K562 (cell line): Measurements from ENCODE around the gene SMARCB1. TPM values are rescaled to one million over a fixed set of nuclear protein-coding genes. Genes with fewer than 3 reads are reported as not detected.

Experiments used
- BRD4 ChIP-seq: fragments of 200-600 bp; sonication (generic); IDR thresholded peaks from 2 replicates; pipeline ENCODE4 v1.6.1; 2017; ENCODE audit warnings: inconsistent platforms
- CTCFL ChIP-seq: IDR thresholded peaks from 2 replicates; pipeline ENCODE4 v1.6.1; 2011; ENCODE audit warnings: borderline replicate concordance, low read depth, mild to moderate bottlenecking, moderate library complexity, low read length; ENCODE audit not compliant: insufficient read depth, poor library complexity, severe bottlenecking
- FOXA3 ChIP-seq, 2 experiments: fragments of 450-650 bp in 1 of 2; sonication (generic) in 1 of 2; formaldehyde crosslinking; IDR thresholded peaks in 1 of 2; conservative IDR thresholded peaks in 1 of 2; 2 replicates each; pipeline versions ENCODE4 v1.4.0 to v1.8.0; 2020 to 2022; ENCODE audit warnings: mild to moderate bottlenecking in 2 of 2, missing genetic modification reagents in 1 of 2
- MCM2 ChIP-seq: fragments of 450-650 bp; IDR thresholded peaks from 2 replicates; pipeline ENCODE4 v1.6.1; 2017; ENCODE audit warnings: low read depth, mild to moderate bottlenecking
- PKNOX1 ChIP-seq: fragments of 450-650 bp; IDR thresholded peaks from 2 replicates; pipeline ENCODE4 v1.6.1; 2016
- POLR2G ChIP-seq: fragments of 200-400 bp; formaldehyde crosslinking; IDR thresholded peaks from 2 replicates; pipeline ENCODE4 v1.6.1; 2017; ENCODE audit warnings: low read depth, mild to moderate bottlenecking, antibody characterized with exemption, low read length, moderate library complexity
- SIRT6 ChIP-seq: IDR thresholded peaks from one replicate; pipeline ENCODE4 v1.6.1; 2012; ENCODE audit warnings: low read depth, mild to moderate bottlenecking, control low read depth, inconsistent platforms, low read length, moderate library complexity
- TFAP4 ChIP-seq: sonication (generic); formaldehyde crosslinking; IDR thresholded peaks from 2 replicates; pipeline ENCODE4 v1.8.0; 2022; ENCODE audit warnings: missing genetic modification reagents, mild to moderate bottlenecking, moderate library complexity, borderline replicate concordance
- ZKSCAN8 ChIP-seq: fragments of 200-800 bp; sonication (Bioruptor generic); IDR thresholded peaks from 2 replicates; pipeline ENCODE4 v1.6.1; 2016; ENCODE audit warnings: missing genetic modification characterization, missing compliant biosample characterization
- ZNF274 ChIP-seq: IDR thresholded peaks from 2 replicates; pipeline ENCODE4 v1.6.1; 2011; ENCODE audit warnings: low read depth, mild to moderate bottlenecking, low read length, moderate library complexity, borderline replicate concordance
- ZNF717 ChIP-seq: fragments of 250-450 bp; sonication (Bioruptor Pico); IDR thresholded peaks from 2 replicates; pipeline ENCODE4 v1.5.0; 2021
- polyA plus RNA-seq, 8 experiments: library from polyadenylated mRNA; depleted of rRNA in 4 of 8; stranded (reverse) in 5 of 8; unstranded in 3 of 8; fragments of >200 nt; fragmentation: Nextera tagmentation in 2 of 8; fragmentation: Illumina TruSeq in 1 of 8; extraction: Ambion mirVana in 2 of 8; extraction: Trizol in 1 of 8; gene quantifications; 2 replicates each; pipeline versions ENCODE4 v1.2.1 to v1.2.3, GENCODE V29; 2011 to 2014; ENCODE audit warnings: inconsistent platforms in 1 of 8, missing spikeins in 1 of 8
- total RNA-seq, 7 experiments: library from RNA; depleted of rRNA in 6 of 7; stranded (reverse); fragments of >200 nt in 6 of 7; fragmentation: Illumina TruSeq in 2 of 7; extraction: Trizol in 2 of 7; gene quantifications; 2 replicates each; pipeline versions ENCODE4 v1.2.1 to v1.2.3, GENCODE V29; 2011 to 2021; ENCODE audit warnings: low replicate concordance in 1 of 7
- TF ChIP-seq, protein P1 (sequence below): fragments of 200-800 bp; sonication (Bioruptor generic); IDR thresholded peaks from 2 replicates; pipeline ENCODE4 v1.6.1; 2016; ENCODE audit warnings: missing genetic modification characterization, missing compliant biosample characterization
- TF ChIP-seq, protein P2 (sequence below): fragments of 250-450 bp; sonication (Bioruptor Pico); IDR thresholded peaks from 2 replicates; pipeline ENCODE4 v1.8.0; 2021; ENCODE audit warnings: borderline replicate concordance, mild to moderate bottlenecking, moderate library complexity; ENCODE audit not compliant: poor library complexity, severe bottlenecking
- TF ChIP-seq, protein P3 (sequence below): sonication (generic); formaldehyde crosslinking; IDR thresholded peaks from 2 replicates; pipeline ENCODE4 v1.8.1; 2023; ENCODE audit warnings: mild to moderate bottlenecking, missing genetic modification reagents, moderate library complexity

The SMARCB1 gene
- total and polyA plus RNA-seq, 9 of the 15 experiments (the other 6 are each of a cell fraction or from before 2014, with no cell fraction given) = 1.2 to 113 (median 65.4) TPM

GRCh38 chr22:23786752-23787599, at the start of gene SMARCB1 (continued):
- TF ChIP-seq, protein P1, sequence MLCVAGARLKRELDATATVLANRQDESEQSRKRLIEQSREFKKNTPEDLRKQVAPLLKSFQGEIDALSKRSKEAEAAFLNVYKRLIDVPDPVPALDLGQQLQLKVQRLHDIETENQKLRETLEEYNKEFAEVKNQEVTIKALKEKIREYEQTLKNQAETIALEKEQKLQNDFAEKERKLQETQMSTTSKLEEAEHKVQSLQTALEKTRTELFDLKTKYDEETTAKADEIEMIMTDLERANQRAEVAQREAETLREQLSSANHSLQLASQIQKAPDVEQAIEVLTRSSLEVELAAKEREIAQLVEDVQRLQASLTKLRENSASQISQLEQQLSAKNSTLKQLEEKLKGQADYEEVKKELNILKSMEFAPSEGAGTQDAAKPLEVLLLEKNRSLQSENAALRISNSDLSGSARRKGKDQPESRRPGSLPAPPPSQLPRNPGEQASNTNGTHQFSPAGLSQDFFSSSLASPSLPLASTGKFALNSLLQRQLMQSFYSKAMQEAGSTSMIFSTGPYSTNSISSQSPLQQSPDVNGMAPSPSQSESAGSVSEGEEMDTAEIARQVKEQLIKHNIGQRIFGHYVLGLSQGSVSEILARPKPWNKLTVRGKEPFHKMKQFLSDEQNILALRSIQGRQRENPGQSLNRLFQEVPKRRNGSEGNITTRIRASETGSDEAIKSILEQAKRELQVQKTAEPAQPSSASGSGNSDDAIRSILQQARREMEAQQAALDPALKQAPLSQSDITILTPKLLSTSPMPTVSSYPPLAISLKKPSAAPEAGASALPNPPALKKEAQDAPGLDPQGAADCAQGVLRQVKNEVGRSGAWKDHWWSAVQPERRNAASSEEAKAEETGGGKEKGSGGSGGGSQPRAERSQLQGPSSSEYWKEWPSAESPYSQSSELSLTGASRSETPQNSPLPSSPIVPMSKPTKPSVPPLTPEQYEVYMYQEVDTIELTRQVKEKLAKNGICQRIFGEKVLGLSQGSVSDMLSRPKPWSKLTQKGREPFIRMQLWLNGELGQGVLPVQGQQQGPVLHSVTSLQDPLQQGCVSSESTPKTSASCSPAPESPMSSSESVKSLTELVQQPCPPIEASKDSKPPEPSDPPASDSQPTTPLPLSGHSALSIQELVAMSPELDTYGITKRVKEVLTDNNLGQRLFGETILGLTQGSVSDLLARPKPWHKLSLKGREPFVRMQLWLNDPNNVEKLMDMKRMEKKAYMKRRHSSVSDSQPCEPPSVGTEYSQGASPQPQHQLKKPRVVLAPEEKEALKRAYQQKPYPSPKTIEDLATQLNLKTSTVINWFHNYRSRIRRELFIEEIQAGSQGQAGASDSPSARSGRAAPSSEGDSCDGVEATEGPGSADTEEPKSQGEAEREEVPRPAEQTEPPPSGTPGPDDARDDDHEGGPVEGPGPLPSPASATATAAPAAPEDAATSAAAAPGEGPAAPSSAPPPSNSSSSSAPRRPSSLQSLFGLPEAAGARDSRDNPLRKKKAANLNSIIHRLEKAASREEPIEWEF (CRISPR knock-in tag) = peak; percentile 36; the same call in 1 of the 2 replicates
- TF ChIP-seq, protein P2, sequence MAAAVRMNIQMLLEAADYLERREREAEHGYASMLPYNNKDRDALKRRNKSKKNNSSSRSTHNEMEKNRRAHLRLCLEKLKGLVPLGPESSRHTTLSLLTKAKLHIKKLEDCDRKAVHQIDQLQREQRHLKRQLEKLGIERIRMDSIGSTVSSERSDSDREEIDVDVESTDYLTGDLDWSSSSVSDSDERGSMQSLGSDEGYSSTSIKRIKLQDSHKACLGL = no peak
- 0 out of 2 replicates have a peak, but pooled peaks have one; percentile 49 for TF ChIP-seq BRD4
- no peak for TF ChIP-seq MCM2
- 0 out of 2 replicates have a peak, but pooled peaks have one; percentile 14 for TF ChIP-seq PKNOX1
- TF ChIP-seq FOXA3 (CRISPR knock-in tag; conservative IDR thresholded peaks at IDR 0.05 in 1 of 2, IDR thresholded peaks at IDR 0.05 in 1 of 2) = no peak
- TF ChIP-seq, protein P3, sequence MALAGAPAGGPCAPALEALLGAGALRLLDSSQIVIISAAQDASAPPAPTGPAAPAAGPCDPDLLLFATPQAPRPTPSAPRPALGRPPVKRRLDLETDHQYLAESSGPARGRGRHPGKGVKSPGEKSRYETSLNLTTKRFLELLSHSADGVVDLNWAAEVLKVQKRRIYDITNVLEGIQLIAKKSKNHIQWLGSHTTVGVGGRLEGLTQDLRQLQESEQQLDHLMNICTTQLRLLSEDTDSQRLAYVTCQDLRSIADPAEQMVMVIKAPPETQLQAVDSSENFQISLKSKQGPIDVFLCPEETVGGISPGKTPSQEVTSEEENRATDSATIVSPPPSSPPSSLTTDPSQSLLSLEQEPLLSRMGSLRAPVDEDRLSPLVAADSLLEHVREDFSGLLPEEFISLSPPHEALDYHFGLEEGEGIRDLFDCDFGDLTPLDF (CRISPR knock-in tag) = no peak
- peak; percentile 92 for TF ChIP-seq POLR2G
- TF ChIP-seq TFAP4 (CRISPR knock-in tag) = peak; percentile 79; the same call in 1 of the 2 replicates
- TF ChIP-seq ZNF717 (CRISPR knock-in tag) = no peak
- no peak for TF ChIP-seq SIRT6
- TF ChIP-seq ZNF274 = no peak
- peak; percentile 55; the same call in 1 of the 2 replicates for TF ChIP-seq ZKSCAN8
- peak; percentile 76 for TF ChIP-seq CTCFL
